ENCODE results near the gene DCST1.

DCST1 gene

GRCh38 chr1:155093911-155094621, 60.4 kb downstream of the DCST1 start:
- DNase-seq = no peak

GRCh38 chr1:155094622-155094948, 61.0 kb downstream of the DCST1 start:
- DNase-seq = no peak

GRCh38 chr1:155099331-155099730, 65.7 kb downstream of the DCST1 start:
- no peak for DNase-seq

Data from CD4-positive, alpha-beta T cell treated with Interleukin-15 for 1 hour (primary cell).